Testis (tissue), 3 donors: ENCODE measurements around the gene RMDN2. TPM values are rescaled to one million over a fixed set of nuclear protein-coding genes. Genes with fewer than 3 reads are reported as not detected.

Experiments
- DNase-seq: peaks from one replicate; pipeline ENCODE4 v3.0.0-alpha.2; 2019
- H3K27ac ChIP-seq, 2 donors: fragments of 200-600 bp; sonication (generic); one replicate each; pipeline ENCODE4 v1.5.1; 2019
- H3K27me3 ChIP-seq: fragments of 200-600 bp; sonication (generic); one replicate; pipeline ENCODE4 v1.5.1; 2019
- H3K36me3 ChIP-seq: fragments of 200-600 bp; sonication (generic); one replicate; pipeline ENCODE4 v1.5.1; 2017; ENCODE audit warnings: low read depth; ENCODE audit errors: missing control alignments
- H3K4me1 ChIP-seq: fragments of 200-600 bp; sonication (generic); one replicate; pipeline ENCODE4 v1.5.1; 2019
- H3K4me3 ChIP-seq, 2 donors: fragments of 200-600 bp; sonication (generic); one replicate each; pipeline ENCODE4 v1.5.1; 2017 to 2019
- H3K9me3 ChIP-seq: fragments of 200-600 bp; sonication (generic); one replicate; pipeline ENCODE4 v1.5.1; 2017
- POLR2A ChIP-seq: fragments of 450-650 bp; IDR thresholded peaks from one replicate; pipeline ENCODE4 v1.6.1; 2017; ENCODE audit warnings: antibody characterized with exemption, mild to moderate bottlenecking, moderate library complexity
- WGBS, 2 donors: methylation state at CpG; one replicate each; pipeline ENCODE4 v1.1.5; 2018; 5-methylcytosine and 5-hydroxymethylcytosine counted together
- intact Hi-C: fragments of 100-400 bp; cut with DNase I; formaldehyde crosslinking; loops from one replicate; pipeline ENCODE4 v1.15.1; 2023; ENCODE audit warnings: low total_unique reads
- polyA plus RNA-seq: library from polyadenylated mRNA; stranded (reverse); fragments of 350-450 nt; fragmentation: Illumina TruSeq; extraction: RNeasy Lipid Tissue Mini Kit (QIAGEN cat#74804); gene quantifications from one replicate; pipeline ENCODE4 v1.2.3, GENCODE V29; 2014; ENCODE audit warnings: low read depth, low replicate concordance; ENCODE audit not compliant: insufficient read depth
- total RNA-seq, 2 donors: library from RNA; depleted of rRNA; stranded (reverse); fragments of >200 nt; gene quantifications; one replicate each; pipeline ENCODE4 v1.2.3, GENCODE V29; 2016
- TF ChIP-seq, protein P1 (sequence below), 3 experiments: fragments of 450-650 bp in 2 of 3; fragments of 200-600 bp in 1 of 3; sonication (generic) in 1 of 3; IDR thresholded peaks; one replicate each; pipeline ENCODE4 v1.5.1; 2016 to 2019; ENCODE audit warnings: antibody characterized with exemption in 3 of 3, mild to moderate bottlenecking in 2 of 3, moderate library complexity in 1 of 3

Gene RMDN2
- total and polyA plus RNA-seq, 3 donors from 2014 or later, result 22.8 to 34.9 (median 31.6) TPM

DNA sequence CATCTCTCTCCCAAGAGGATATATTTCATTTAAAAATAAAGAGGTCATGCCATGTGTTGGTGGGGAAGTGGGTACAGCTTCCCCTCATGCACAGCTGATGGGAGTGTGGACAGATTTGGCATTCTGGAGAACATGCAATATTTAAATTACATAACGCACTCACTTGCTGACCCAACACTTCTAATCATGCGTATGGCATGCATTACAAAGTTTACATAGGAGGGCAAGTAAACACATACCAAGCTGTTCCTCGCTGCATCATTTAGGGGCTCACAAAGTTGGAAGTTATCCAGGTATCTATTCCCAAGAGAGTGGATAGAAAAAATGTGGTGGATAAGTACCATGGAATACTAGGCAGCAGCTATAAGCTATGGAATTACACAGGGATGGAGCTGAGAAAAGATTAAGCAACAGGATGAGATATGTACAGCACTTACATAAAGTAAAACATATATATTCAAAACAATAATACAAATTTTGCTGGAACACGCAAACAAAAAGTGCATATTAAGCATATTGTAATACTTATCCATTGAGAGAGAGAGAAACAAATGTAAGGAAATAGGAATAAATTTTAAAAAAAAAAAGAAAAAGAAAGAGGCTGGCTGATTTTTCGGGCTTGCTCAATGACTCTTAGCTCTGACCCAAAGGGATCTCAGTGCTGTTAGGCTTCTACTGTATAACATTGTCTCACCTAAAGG lies 139.9 kb downstream of the RMDN2 start:
- WGBS, 2 donors, result 88 to 90% methylated on average over 5 of the region's 5 CpGs
- TF ChIP-seq POLR2A, result no peak
- TF ChIP-seq, protein P1, sequence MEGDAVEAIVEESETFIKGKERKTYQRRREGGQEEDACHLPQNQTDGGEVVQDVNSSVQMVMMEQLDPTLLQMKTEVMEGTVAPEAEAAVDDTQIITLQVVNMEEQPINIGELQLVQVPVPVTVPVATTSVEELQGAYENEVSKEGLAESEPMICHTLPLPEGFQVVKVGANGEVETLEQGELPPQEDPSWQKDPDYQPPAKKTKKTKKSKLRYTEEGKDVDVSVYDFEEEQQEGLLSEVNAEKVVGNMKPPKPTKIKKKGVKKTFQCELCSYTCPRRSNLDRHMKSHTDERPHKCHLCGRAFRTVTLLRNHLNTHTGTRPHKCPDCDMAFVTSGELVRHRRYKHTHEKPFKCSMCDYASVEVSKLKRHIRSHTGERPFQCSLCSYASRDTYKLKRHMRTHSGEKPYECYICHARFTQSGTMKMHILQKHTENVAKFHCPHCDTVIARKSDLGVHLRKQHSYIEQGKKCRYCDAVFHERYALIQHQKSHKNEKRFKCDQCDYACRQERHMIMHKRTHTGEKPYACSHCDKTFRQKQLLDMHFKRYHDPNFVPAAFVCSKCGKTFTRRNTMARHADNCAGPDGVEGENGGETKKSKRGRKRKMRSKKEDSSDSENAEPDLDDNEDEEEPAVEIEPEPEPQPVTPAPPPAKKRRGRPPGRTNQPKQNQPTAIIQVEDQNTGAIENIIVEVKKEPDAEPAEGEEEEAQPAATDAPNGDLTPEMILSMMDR (IDR thresholded peaks at IDR 0.05), result no peak

DNA sequence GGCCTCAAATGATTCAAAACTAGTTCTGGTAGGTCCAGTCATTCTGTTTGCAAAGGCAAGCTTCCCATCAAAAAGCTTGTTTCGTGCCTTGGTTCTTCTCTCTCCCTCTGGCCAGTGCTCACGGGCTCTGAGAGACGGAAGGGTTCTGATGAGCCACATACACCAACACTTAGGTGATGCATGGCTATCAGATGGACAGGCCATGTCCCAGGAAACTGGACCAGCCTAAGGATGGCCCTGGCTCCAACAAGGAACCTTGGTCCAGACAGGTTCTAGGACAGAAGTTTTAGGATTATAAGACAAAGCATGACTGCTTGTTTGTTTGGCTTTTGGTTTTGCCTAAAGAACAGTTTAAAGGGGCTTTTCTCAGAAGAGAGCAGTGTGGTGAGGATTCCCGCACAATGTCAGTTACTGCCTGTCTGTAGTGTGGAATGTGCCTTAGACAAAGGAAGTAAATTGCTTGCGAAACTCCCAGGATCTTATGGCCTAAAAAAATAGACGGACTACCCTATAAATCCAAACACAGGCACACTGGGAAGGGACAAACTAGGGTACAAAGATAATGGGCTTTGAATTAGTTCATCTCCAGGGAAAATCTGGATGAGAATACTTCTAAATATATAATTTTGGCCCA lies 140.5 kb downstream of the RMDN2 start:
- H3K27me3 ChIP-seq, result no peaks in the 10 kb centered on the region
- intact Hi-C loops, result no loop called here
- no peak overlapping the region for H3K4me3 ChIP-seq
- H3K4me1 ChIP-seq, result no peaks in the 10 kb centered on the region
- no peak for DNase-seq
- H3K27ac ChIP-seq, result peak overlapping the region in 1 of 2 donors; percentile 66
- no peaks in the 10 kb centered on the region for H3K9me3 ChIP-seq
- H3K36me3 ChIP-seq, result no peaks in the 10 kb centered on the region
- WGBS, 2 donors, result 73 to 77% methylated on average over 6 of the region's 6 CpGs
- TF ChIP-seq POLR2A, result no peak
- TF ChIP-seq, protein P1 (IDR thresholded peaks at IDR 0.05), result no peak

More for the DNA sequence above, 139.9 kb downstream of the RMDN2 start:
- Histone ChIP-seq H3K4me3 (no peak overlapping the region), H3K27me3 (no peaks in the 10 kb centered on the region), H3K9me3 (no peaks in the 10 kb centered on the region), H3K27ac (peak overlapping the region in 1 of 2 donors; percentile 66), H3K36me3 (no peaks in the 10 kb centered on the region), H3K4me1 (no peaks in the 10 kb centered on the region)
- intact Hi-C loops, result no loop called here
- no peak for DNase-seq

DNA sequence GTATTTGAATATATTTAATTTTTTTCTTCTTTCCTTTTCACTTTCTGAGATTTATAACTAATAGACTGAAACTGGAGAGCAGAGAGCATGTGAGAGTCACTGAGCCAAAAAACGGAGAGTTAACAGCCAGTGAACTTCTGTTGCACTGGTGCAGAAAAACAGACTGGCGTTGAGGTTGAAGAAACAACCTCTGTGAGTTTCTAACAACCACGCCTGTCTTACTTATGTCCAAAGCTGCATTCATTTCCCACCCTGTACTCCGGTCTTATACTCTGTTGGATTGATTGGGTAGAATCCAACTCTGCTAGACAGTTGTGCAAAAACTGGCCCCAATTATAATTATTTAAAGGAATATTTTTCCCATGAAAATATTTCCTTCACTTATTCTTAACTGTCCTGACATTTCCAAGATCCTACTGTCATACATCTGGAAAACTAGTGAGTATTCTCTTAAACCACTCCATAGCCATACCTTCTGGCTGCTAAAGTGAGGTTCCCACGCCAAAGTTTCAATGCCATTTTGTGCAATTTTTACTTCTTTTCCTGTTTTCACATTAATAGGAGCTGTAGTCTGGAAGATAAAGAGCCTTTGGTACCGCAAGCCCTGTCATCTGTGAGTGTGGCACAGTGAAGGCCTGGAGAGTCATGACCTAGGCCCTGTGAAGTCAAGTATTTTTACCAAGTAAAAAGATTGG lies 141.5 kb downstream of the RMDN2 start:
- WGBS, 2 donors, result 61 to 63% methylated on average over 6 of the region's 6 CpGs

More for the DNA sequence above, 141.5 kb downstream of the RMDN2 start:
- no peak for TF ChIP-seq POLR2A
- TF ChIP-seq, protein P1 (IDR thresholded peaks at IDR 0.05), result no peak
- Histone ChIP-seq H3K27ac (peak overlapping the region; percentile 12 to 66), H3K4me1 (no peaks in the 10 kb centered on the region), H3K4me3 (no peak overlapping the region), H3K27me3 (no peaks in the 10 kb centered on the region), H3K36me3 (no peaks in the 10 kb centered on the region), H3K9me3 (no peaks in the 10 kb centered on the region)
- intact Hi-C loops, result no loop called here
- peak; percentile 29 for DNase-seq

Other genes starting within 250 kb of the RMDN2 start
- gene CYP1B1, start 150.9 kb downstream of the RMDN2 start, total RNA-seq, result 10 to 100 TPM; 14.3 to 36.9 TPM
- 18.5 TPM for gene CYP1B1, start 150.9 kb downstream of the RMDN2 start, polyA plus RNA-seq